Caco-2 (cell line): ENCODE data around the gene TPST2. TPM values are rescaled to one million over a fixed set of nuclear protein-coding genes. Genes with fewer than 3 reads are reported as not detected.

ENCODE experiments used
- BruUV-seq: library from RNA; stranded (reverse); fragments of 400-500 nt; replicated peaks from 2 replicates; lab custom pipeline; 2021; lab: Mats Ljungman, UMichigan
- CTCF ChIA-PET: fragments of 300-600 bp; sonication (Branson Sonifier 250); formaldehyde crosslinking; loops from one replicate; lab custom pipeline; 2022; ENCODE audit warnings: antibody characterized with exemption; lab: Charles Lee
- POLR2A ChIA-PET: fragments of 300-600 bp; sonication (Branson Sonifier 250); formaldehyde crosslinking; loops from one replicate; lab custom pipeline; 2022; ENCODE audit warnings: antibody characterized with exemption; lab: Charles Lee
- DNase-seq, 2 experiments: peaks; one replicate each; pipeline versions ENCODE4 v3.0.0 to v3.0.0-alpha.2; 2020 to 2022
- H3K27me3 ChIP-seq: replicated peaks from 2 replicates; pipeline ENCODE4 v1.6.0; 2011; ENCODE audit warnings: low read length; ENCODE audit not compliant: control insufficient read depth, insufficient read depth
- H3K36me3 ChIP-seq: 2 replicates; pipeline ENCODE4 v1.5.1; 2011; ENCODE audit warnings: low read length; ENCODE audit not compliant: control insufficient read depth, insufficient read depth
- H3K4me1 ChIP-seq: fragments of 250-450 bp; sonication (Bioruptor Pico); 2 replicates; pipeline ENCODE4 v1.5.1; 2020; ENCODE audit warnings: mild to moderate bottlenecking
- H3K4me3 ChIP-seq: 2 replicates; pipeline ENCODE4 v1.5.1; 2011; ENCODE audit warnings: low read depth, mild to moderate bottlenecking, control low read depth, low read length
- H3K9me3 ChIP-seq: fragments of 250-450 bp; sonication (Bioruptor Pico); 2 replicates; pipeline ENCODE4 v1.5.1; 2020; ENCODE audit warnings: mild to moderate bottlenecking, moderate library complexity
- H3K27ac Mint-ChIP-seq: one replicate; pipeline ENCODE4 v1.8.0; 2022; ENCODE audit warnings: mixed read lengths; ENCODE audit not compliant: unreplicated experiment
- H3K27me3 Mint-ChIP-seq: one replicate; pipeline ENCODE4 v1.8.0; 2022; ENCODE audit warnings: mixed read lengths; ENCODE audit not compliant: insufficient read depth, unreplicated experiment
- H3K36me3 Mint-ChIP-seq: one replicate; pipeline ENCODE4 v1.8.0; 2022; ENCODE audit warnings: mild to moderate bottlenecking, mixed read lengths; ENCODE audit not compliant: insufficient read depth, unreplicated experiment
- H3K4me1 Mint-ChIP-seq: one replicate; pipeline ENCODE4 v1.8.0; 2022; ENCODE audit warnings: low read depth, mixed read lengths; ENCODE audit not compliant: unreplicated experiment
- H3K4me3 Mint-ChIP-seq: one replicate; pipeline ENCODE4 v1.8.0; 2022; ENCODE audit warnings: mild to moderate bottlenecking, moderate library complexity, mixed read lengths; ENCODE audit not compliant: unreplicated experiment
- H3K9me3 Mint-ChIP-seq: one replicate; pipeline ENCODE4 v1.8.0; 2022; ENCODE audit warnings: mixed read lengths; ENCODE audit not compliant: unreplicated experiment
- CTCF ChIP-seq, 2 experiments: fragments of 200-600 bp in 1 of 2; IDR thresholded peaks; 1 replicate in 1 of 2; 2 replicates in 1 of 2; pipeline versions ENCODE4 v1.5.1 to v1.8.0; 2011 to 2022; ENCODE audit warnings: antibody characterized with exemption in 1 of 2, control low read depth in 1 of 2, inconsistent platforms in 1 of 2, low read depth in 1 of 2, low read length in 1 of 2, mild to moderate bottlenecking in 1 of 2, moderate library complexity in 1 of 2; ENCODE audit not compliant: insufficient read depth in 1 of 2, severe bottlenecking in 1 of 2, unreplicated experiment in 1 of 2
- intact Hi-C: fragments of 100-400 bp; cut with micrococcal nuclease; formaldehyde crosslinking; loops from one replicate; pipeline ENCODE4 v1.10.0; 2022; ENCODE audit not compliant: unreplicated experiment
- total RNA-seq: library from RNA; stranded (reverse); gene quantifications from 2 replicates; pipeline ENCODE4 v1.2.3, GENCODE V29; 2022

Gene TPST2
- total RNA-seq, 1 experiment from 2014 or later: 9.5 TPM

GRCh38 chr22:26549902-26550497 is 39.9 kb downstream of the TPST2 start:
- Mint-ChIP-seq H3K4me1 (peaks cover 6% of the 10 kb centered on the region), H3K4me3 (no peak overlapping the region), H3K36me3 (peaks cover 6% of the 10 kb centered on the region), H3K27ac (no peak overlapping the region), H3K27me3 (no peaks in the 10 kb centered on the region), H3K9me3 (no peaks in the 10 kb centered on the region)
- TF ChIP-seq CTCF (IDR thresholded peaks at IDR 0.05; ENCODE audit: insufficient read depth in 1 of 2, low read depth in 1 of 2, low read length in 1 of 2, severe bottlenecking in 1 of 2, unreplicated experiment in 1 of 2): no peak
- no peak for DNase-seq
- Histone ChIP-seq H3K36me3 (no peaks in the 10 kb centered on the region), H3K9me3 (no peaks in the 10 kb centered on the region), H3K4me3 (no peak overlapping the region), H3K4me1 (no peaks in the 10 kb centered on the region), H3K27me3 (no peaks in the 10 kb centered on the region)
- CTCF ChIA-PET: no interaction called here
- no TSS peak for BruUV-seq
- intact Hi-C loops: no loop called here
- POLR2A ChIA-PET: no interaction called here

- POLR2A ChIA-PET: no interaction called here
- Histone ChIP-seq H3K27me3 (no peaks in the 10 kb centered on the region), H3K4me3 (no peak overlapping the region), H3K4me1 (no peaks in the 10 kb centered on the region), H3K36me3 (no peaks in the 10 kb centered on the region), H3K9me3 (no peaks in the 10 kb centered on the region)
- CTCF ChIA-PET: interaction anchor here (0.7 kb wide), 1 partner anchor 117 kb away, joined by 3 read pairs; no protein-coding TSS in a partner anchor
- no peak for DNase-seq
- peaks cover 6% of the 10 kb centered on the region for H3K36me3 Mint-ChIP-seq
- H3K27me3 Mint-ChIP-seq: no peaks in the 10 kb centered on the region
- H3K9me3 Mint-ChIP-seq: no peaks in the 10 kb centered on the region
- TF ChIP-seq CTCF (IDR thresholded peaks at IDR 0.05; ENCODE audit: insufficient read depth in 1 of 2, low read depth in 1 of 2, low read length in 1 of 2, severe bottlenecking in 1 of 2, unreplicated experiment in 1 of 2): no peak
- no peak overlapping the region for H3K27ac Mint-ChIP-seq
- intact Hi-C loops: no loop called here
- peaks cover 6% of the 10 kb centered on the region for H3K4me1 Mint-ChIP-seq
- BruUV-seq: no TSS peak
- no peak overlapping the region for H3K4me3 Mint-ChIP-seq
These were observed 40.9 kb downstream of the TPST2 start for GRCh38 chr22:26548984-26549383.

GRCh38 chr22:26548303-26548702 is 41.6 kb downstream of the TPST2 start:
- DNase-seq: no peak
- CTCF ChIA-PET: no interaction called here

More at GRCh38 chr22:26548303-26548702, 41.6 kb downstream of the TPST2 start:
- TF ChIP-seq CTCF (IDR thresholded peaks at IDR 0.05; ENCODE audit: insufficient read depth in 1 of 2, low read depth in 1 of 2, low read length in 1 of 2, severe bottlenecking in 1 of 2, unreplicated experiment in 1 of 2): no peak
- POLR2A ChIA-PET: no interaction called here
- Mint-ChIP-seq H3K27ac (no peak overlapping the region), H3K9me3 (no peaks in the 10 kb centered on the region), H3K36me3 (peaks cover 6% of the 10 kb centered on the region), H3K4me1 (peaks cover 6% of the 10 kb centered on the region), H3K4me3 (no peak overlapping the region), H3K27me3 (no peaks in the 10 kb centered on the region)
- intact Hi-C loops: no loop called here
- no peaks in the 10 kb centered on the region for H3K36me3 ChIP-seq
- H3K27me3 ChIP-seq: no peaks in the 10 kb centered on the region
- H3K4me3 ChIP-seq: no peak overlapping the region
- H3K4me1 ChIP-seq: no peaks in the 10 kb centered on the region
- H3K9me3 ChIP-seq: no peaks in the 10 kb centered on the region
- no TSS peak for BruUV-seq
